Activated CD8-positive, alpha-beta memory T cell treated with anti-CD3 and anti-CD28 coated beads, Interleukin-2, amount 50 U/mL, for 1 hour (primary cell): ENCODE data around the gene ASPHD1.
"Not testable (repeated sequence)": the region's sequence is repeated elsewhere in the genome, so short reads cannot be mapped to it uniquely, and the experiment has no call there.

Experiments
- DNase-seq: peaks from one replicate; pipeline ENCODE4 v3.0.0-alpha.2; 2020; ENCODE audit errors: extremely low read depth

The ASPHD1 gene, protein sequence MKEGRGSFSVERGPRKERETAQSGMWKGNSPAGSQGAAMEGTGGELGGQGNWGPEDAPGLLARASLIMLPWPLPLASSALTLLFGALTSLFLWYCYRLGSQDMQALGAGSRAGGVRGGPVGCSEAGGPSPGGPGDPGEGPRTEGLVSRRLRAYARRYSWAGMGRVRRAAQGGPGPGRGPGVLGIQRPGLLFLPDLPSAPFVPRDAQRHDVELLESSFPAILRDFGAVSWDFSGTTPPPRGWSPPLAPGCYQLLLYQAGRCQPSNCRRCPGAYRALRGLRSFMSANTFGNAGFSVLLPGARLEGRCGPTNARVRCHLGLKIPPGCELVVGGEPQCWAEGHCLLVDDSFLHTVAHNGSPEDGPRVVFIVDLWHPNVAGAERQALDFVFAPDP

DNA sequence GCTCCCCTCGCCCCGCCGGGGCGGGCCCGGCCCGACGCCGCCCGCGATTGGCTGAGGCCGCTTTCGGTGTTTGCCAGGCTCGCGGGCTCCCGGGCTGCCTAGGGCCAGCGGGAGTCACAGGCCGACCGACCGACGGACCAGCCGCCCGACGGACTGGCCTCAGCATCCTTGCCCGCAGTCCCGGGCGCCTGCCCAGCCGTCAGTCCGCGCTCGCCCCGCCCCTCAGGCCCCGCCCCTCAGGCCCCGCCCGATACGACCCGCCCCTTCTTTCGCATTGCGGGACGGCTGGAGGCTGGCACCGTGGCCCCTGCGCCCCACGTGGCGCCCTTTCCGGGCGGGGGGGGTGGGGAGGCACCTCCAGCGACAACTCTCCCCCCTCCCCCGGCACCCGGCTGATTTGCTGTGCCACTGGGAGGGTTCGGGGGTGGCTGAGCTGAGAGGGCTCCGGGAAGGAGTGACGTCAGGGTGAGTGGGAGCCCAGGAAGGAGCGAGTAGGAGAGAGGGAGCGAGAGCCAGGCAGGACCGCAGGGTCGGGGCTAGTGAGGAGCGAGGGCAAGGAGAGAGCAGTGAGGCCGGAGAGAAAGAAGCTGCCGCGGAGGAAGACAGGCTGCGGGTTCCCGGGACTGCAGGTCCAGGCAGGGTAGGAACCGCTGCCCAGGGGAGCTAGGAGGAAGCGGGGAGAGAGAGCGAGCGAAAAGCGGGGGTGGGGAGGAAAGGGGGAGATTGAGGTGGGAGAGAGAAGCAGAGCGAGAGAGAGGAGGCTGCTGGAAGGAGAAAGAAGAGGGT, at the start of gene ASPHD1:
ASPHD1 (plus strand) TSS at position 387 of the 786 bp plus-strand sequence. CDS start 484 bp downstream, outside the sequence.
- DNase-seq: no peak

DNA sequence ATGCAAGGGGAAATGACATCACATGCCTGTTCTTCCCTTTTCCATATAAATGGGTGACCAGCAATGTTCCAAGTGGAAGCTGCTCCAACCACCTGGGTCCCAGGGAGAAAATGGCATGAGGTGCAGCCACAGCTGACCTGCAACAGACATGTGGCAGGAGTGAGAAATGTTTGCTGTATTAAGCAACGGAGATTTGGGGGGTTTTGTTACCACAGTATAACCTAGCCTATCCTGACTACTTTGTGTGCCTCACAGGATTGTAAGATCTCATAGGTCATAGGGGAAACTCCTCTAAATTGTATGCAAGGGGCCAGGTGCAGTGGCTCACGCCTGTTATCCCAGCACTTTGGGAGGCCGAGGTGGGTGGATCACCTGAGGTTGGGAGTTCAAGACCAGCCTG, 49.3 kb upstream of the ASPHD1 start:
- DNase-seq: no peak

DNA sequence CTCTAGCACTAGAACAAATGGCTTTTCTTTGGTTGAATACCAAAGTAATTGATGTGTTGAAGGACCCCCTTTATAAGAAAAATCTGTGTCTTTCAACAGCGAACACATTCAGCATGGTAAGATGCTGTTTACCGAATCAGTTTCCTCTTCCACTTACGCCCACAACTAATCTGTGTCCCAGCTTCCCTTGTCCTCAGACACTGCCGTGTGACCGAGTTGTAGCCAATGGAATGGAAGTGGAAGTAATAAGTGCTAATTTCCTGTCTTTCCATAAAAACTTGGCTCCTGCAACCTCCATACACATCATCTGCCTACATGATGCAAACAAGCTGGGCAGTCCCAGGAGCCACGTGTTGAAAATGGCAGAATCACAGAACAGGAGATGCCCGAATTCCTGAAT, 47.6 kb upstream of the ASPHD1 start:
- no peak for DNase-seq

GRCh38 chr16:29854520-29855100, 45.7 kb upstream of the ASPHD1 start:
- no peak for DNase-seq

GRCh38 chr16:29857133-29857760, 43.0 kb upstream of the ASPHD1 start:
- DNase-seq: no peak

DNA sequence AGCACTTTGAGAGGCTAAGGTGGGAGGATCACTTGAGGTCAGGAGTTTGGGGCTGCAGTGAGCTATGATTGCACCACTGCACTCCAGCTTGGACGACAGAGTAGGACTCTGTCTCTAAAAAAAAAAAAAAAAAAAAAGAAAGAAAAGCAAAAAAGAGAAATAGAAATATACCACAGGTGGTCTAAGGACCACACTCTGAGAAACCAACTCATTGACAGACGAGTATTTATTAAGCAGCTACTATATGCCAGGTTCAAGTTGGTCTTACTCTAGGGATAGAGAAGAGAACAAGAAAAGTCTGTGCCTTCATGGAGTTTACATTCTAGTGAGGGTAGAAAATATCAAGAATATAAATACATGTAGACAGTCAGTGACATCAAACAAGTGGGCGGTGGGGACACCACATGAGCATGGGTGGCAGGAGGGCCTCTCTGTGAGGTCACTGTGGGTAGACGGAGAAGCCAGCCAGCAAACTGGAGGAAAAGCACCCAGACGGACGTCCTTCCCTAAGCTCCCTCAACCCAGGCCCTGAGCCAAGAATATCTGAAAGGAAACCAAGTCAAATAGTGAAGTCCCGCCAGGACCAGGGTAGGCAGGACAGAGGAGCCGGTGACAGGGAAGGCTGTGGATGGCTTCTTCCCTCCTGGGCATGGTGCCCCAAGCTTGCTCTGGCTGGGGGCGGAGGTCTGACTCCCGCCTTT, 42.0 kb upstream of the ASPHD1 start:
- DNase-seq: no peak

- no peak for DNase-seq
Measured at GRCh38 chr16:29858974-29859373, 41.3 kb upstream of the ASPHD1 start.

DNA sequence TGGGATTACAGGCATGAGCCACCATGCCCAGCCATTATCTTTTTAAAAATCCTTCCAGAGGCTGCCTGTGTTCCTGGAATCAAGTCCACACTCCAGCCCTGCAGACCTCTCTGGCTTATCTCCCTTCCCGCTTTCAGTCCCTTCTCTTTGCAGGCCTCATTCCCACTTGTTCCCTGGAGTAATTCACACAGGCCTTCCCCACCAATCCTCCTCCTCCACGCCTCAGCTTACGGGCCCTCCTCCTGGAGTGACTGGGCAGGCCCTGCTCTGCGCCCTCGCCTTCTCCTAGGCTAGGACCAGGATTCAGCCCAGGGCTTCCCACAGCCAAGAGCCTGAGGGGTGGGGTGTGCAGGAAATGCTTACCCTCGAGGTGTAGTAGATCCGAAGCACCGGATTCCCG, 40.1 kb upstream of the ASPHD1 start:
- DNase-seq: no peak

- DNase-seq: no peak
Measured at GRCh38 chr16:29862383-29862883, 37.9 kb upstream of the ASPHD1 start.

- DNase-seq: peak; percentile 78
Measured at GRCh38 chr16:29862884-29863668, 37.2 kb upstream of the ASPHD1 start, which contains the start of gene CDIPT. Gene CDIPT (minus strand): TSS chr16:29863226. CDS start chr16:29862857, 369 bp downstream.

- no peak for DNase-seq
Measured at GRCh38 chr16:29863669-29863984, 36.7 kb upstream of the ASPHD1 start.

DNA sequence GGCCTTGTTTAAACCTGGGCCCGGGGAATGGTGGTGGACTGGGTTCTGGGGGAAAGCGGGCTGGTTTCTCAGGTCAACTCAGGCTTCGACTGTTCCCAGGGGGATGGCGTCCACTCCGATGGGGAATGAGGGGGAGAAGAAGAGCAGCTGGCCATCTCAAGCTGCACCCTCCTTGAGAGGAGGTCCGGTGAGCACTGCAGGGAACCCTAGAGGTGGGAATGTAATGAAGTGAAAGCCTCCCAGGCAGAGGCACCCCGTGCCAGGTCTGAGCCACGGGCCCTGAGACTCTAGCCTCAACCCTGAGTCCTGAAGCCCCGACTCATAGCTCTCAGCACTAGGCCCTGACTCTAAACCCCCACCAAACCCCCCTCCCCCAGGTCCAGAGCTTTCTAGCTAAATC, 36.1 kb upstream of the ASPHD1 start:
- no peak for DNase-seq

DNA sequence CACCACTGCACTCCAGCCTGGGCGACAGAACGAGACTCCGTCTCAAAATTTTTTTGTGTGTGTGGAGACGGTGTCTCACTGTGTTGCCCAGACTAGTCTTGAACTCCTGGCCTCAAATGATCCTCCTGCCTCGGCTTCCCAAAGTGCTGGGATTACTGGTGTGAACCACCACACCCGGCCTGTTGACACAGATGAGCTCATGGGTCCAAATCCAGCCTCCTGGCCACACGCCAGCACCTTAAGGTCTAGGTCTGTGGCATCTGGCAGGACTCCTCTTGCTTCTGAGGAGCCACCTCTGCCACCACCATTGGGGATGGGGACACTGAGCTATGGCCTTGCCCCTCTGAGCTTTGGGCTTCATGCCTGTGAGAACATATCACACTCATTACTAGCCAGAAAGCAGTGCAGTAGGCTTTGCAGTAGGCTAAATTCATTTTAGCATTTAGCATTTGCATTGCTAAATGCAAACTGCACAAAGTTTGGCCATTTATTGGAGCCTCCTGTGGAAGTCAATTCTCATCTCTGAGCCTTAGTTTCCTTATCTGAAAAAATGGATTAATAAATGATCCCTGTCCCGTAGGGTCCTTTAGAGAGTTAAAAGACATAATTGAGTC, 31.8 kb upstream of the ASPHD1 start:
- no peak for DNase-seq

- not testable (repeated sequence) for DNase-seq
Measured at GRCh38 chr16:29869067-29869466, 31.2 kb upstream of the ASPHD1 start.

DNA sequence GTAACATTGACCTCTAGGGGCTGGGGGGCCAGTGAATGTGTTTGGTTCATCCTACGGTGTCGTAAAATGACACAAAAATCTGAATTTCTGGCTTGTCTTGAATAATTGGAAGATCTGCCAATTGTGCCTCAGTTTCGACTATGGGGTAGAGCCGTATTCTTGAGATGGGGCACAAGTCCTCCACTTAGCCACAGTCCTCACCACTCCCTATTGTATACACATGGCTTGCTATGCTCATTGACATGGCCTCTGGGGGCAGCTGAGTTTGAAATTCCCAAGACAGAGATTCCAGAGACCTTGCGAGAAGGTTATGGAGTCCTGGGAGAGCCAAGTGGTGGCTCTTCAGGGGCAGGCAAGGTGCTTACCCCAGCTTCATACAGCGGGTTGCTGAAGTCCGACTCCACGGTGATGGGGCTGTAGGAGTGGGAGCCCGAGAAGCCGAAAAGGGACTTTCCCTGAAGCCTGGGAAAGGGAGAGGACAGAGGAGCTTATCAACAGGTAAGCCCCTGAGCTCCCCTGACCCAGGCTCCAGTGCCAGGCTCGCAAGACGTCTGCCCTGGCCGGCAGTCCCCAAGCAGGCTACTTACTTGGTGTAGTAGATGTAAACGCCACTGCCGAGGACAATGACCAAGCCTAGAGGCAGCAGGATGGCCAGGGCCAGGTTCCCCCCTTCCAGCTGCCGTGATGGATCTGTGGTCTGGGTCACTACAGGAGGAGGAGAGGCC, 28.3 kb upstream of the ASPHD1 start:
- no peak for DNase-seq

- DNase-seq: no peak
Measured at GRCh38 chr16:29873319-29873718, 27.0 kb upstream of the ASPHD1 start.

- DNase-seq: no peak
Measured at GRCh38 chr16:29875206-29875605, 25.1 kb upstream of the ASPHD1 start.

DNA sequence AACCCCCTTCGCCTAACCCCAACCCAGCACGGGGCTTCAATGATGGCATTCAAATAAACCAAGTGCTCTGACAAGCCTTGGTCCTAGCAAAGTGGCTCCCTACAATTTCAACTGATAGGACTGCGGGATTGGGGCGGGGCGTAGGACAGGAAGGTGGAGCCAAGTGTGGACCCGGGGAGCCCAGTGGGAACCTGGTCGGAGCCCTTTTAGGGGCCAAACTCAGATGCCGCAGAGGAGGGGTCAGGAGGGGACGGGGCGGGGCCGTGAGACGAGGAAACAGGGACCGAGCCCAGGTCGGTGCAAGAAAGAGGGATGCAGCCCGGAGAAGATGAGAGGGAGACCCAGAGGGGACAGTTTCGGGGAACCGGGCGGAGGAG, 24.1 kb upstream of the ASPHD1 start:
- no peak for DNase-seq

DNA sequence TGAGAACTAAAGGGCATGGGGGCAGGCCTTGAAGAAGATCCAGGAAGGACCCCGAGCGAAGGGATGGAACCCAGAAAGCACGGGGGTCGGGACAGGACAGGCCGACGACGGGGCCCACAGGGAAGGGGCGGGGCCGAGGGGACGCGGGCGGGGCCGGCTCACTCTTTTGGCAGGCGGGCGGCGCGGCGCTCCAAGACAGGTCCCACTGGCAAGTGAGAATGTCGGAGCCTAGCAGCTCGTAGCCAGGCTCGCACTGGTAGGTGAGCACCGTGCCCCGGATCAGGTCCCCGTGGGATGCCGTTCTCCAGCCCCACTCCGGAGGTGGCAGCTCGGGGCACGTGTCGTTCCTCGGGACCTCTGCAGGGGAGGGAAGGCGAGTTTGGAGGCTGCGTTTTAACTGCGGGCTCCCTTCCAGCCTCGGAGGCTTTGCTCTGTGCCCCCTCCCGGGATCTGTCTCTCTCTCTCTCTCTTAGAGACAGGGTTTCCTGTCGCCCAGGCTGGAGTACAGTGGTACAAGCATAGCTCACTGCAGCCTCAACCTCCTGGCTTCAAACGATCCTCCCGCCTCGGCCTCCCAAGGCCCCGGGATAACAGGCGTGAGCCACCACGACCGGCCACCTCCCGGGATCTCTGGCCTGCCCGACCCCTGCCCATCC, 23.6 kb upstream of the ASPHD1 start:
- no peak for DNase-seq
